Upper lobe of left lung (tissue), 4 donors: ENCODE data around the gene USP47.

ENCODE experiments used
- CTCF ChIP-seq, 6 experiments: fragments of 450-650 bp in 4 of 6; fragments of 200-600 bp in 2 of 6; sonication (generic) in 2 of 6; IDR thresholded peaks; one replicate each; pipeline ENCODE4 v1.5.1; 2016 to 2019; ENCODE audit warnings: antibody characterized with exemption in 6 of 6
- EP300 ChIP-seq, 4 donors: sonication (generic); formaldehyde crosslinking; IDR thresholded peaks; one replicate each; pipeline ENCODE4 v1.5.1; 2017; ENCODE audit warnings: antibody characterized with exemption in 4 of 4, control low read depth in 2 of 4
- POLR2A ChIP-seq, 4 donors: fragments of 450-650 bp; IDR thresholded peaks; one replicate each; pipeline ENCODE4 v1.5.1; 2016 to 2017; ENCODE audit warnings: antibody characterized with exemption in 4 of 4, mild to moderate bottlenecking in 2 of 4
- POLR2AphosphoS5 ChIP-seq, 2 donors: sonication (generic); formaldehyde crosslinking; IDR thresholded peaks; one replicate each; pipeline ENCODE4 v1.5.1; 2017; ENCODE audit warnings: antibody characterized with exemption in 2 of 2

- no peak for TF ChIP-seq CTCF (IDR thresholded peaks at IDR 0.05)
- TF ChIP-seq POLR2AphosphoS5 (IDR thresholded peaks at IDR 0.05): no peak
- TF ChIP-seq POLR2A (IDR thresholded peaks at IDR 0.05): no peak
- no peak for TF ChIP-seq EP300 (IDR thresholded peaks at IDR 0.05)
Measured at GRCh38 chr11:11844272-11844671, 2.5 kb downstream of the USP47 start.
